ENCODE measurements around the gene METTL16. TPM values are rescaled to one million over a fixed set of nuclear protein-coding genes. Genes with fewer than 3 reads are reported as not detected.
A peak's percentile ranks its signal among the peaks of the same experiment; 100 is the strongest.
"Not testable (repeated sequence)": the region's sequence is repeated elsewhere in the genome, so short reads cannot be mapped to it uniquely, and the experiment has no call there.

The METTL16 gene
- total RNA-seq, 6 donors from 2014 or later: 20.3 to 37.2 (median 30.6) TPM

DNA sequence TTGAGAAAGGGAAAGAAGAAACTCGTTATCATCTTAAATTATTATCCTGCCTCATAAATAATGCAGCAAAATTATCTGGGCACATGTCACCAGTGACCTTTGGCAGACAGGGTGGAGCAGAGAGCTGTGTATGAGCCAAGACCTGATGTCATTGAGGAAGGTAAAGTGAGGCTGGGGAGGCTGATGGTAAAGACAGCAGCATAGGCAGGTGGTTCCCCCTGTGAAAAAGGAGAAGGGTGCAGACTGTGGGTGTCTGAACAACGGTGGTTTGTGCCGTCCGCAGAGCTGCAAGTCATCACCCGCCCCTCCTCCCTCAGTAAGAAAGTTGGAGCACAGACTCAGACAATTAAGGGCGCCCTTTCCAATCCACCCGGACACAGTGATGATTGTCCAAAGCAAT, 30.8 kb upstream of the METTL16 start:
- ATAC-seq (ENCODE audit: low FRiP score in 2 of 2): no peak
- WGBS, 2 donors: 66 to 71% methylated on average over 7 of the region's 7 CpGs
- H3K9me3 ChIP-seq: no peaks in the 10 kb centered on the region
- peaks cover 0 to 7% (median 3%) of the 10 kb centered on the region in 4 donors for H3K4me1 ChIP-seq
- H3K4me3 ChIP-seq: no peak overlapping the region
- no peaks in the 10 kb centered on the region for H3K27me3 ChIP-seq
- H3K27ac ChIP-seq: no peak overlapping the region
- DNase-seq: no peak
- H3K36me3 ChIP-seq: no peaks in the 10 kb centered on the region
- TF ChIP-seq POLR2AphosphoS5 (IDR thresholded peaks at IDR 0.05) (no peak), POLR2A (IDR thresholded peaks at IDR 0.05) (no peak), EP300 (IDR thresholded peaks at IDR 0.05) (no peak)
- TF ChIP-seq, protein P1, sequence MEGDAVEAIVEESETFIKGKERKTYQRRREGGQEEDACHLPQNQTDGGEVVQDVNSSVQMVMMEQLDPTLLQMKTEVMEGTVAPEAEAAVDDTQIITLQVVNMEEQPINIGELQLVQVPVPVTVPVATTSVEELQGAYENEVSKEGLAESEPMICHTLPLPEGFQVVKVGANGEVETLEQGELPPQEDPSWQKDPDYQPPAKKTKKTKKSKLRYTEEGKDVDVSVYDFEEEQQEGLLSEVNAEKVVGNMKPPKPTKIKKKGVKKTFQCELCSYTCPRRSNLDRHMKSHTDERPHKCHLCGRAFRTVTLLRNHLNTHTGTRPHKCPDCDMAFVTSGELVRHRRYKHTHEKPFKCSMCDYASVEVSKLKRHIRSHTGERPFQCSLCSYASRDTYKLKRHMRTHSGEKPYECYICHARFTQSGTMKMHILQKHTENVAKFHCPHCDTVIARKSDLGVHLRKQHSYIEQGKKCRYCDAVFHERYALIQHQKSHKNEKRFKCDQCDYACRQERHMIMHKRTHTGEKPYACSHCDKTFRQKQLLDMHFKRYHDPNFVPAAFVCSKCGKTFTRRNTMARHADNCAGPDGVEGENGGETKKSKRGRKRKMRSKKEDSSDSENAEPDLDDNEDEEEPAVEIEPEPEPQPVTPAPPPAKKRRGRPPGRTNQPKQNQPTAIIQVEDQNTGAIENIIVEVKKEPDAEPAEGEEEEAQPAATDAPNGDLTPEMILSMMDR (IDR thresholded peaks at IDR 0.05): no peak

DNA sequence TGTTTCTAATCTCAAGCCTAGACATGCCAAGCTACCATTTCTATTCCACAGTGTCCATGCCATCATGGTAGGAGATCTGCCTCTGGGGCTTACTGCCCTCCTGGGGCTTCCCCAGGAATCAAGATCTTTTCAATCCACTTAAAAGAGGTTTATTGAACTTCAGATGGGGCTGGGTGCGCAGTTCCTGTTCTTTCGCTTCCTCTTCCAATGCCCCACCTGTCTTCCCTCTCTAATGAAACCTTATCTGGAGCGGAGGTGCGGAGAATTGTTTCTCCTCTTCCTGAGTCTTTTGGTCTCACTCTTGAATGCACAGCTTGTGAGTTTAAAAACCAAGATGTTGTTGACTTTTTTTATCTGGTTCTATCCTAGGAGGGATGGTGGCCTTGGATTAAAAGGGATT, 30.4 kb upstream of the METTL16 start:
- H3K4me3 ChIP-seq: no peak overlapping the region
- no peaks in the 10 kb centered on the region for H3K9me3 ChIP-seq
- DNase-seq: no peak
- H3K4me1 ChIP-seq: peaks cover 0 to 5% (median 2%) of the 10 kb centered on the region in 4 donors
- H3K27me3 ChIP-seq: no peaks in the 10 kb centered on the region
- no peak for TF ChIP-seq EP300 (IDR thresholded peaks at IDR 0.05)
- TF ChIP-seq, protein P1 (IDR thresholded peaks at IDR 0.05): no peak
- TF ChIP-seq POLR2AphosphoS5 (IDR thresholded peaks at IDR 0.05): no peak
- no peak for TF ChIP-seq POLR2A (IDR thresholded peaks at IDR 0.05)
- 89% methylated on average over 4 of the region's 4 CpGs for WGBS, 2 donors
- no peak for ATAC-seq (ENCODE audit: low FRiP score in 2 of 2)
- no peak overlapping the region for H3K27ac ChIP-seq
- H3K36me3 ChIP-seq: no peaks in the 10 kb centered on the region

DNA sequence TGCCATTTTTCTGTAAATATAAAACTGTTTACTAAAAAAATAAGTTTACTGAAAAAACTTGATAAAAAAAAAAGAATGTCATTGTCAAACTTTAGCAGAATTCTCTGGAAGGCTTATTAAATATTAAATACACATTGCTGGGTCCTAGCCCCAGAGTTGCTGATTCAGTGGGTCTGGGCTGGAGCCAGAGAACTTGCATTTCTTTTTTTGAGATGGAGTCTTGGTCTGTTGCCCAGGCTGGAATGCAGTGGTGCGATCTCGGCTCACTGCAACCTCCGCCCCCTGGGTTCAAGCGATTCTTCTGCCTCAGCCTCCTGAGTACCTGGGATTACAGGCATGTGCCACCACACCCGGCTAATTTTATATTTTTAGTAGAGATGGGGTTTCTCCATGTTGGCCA, 25.9 kb upstream of the METTL16 start:
- not testable (repeated sequence) for DNase-seq; ATAC-seq (ENCODE audit: low FRiP score in 2 of 2); H3K36me3 ChIP-seq; H3K9me3 ChIP-seq; H3K27me3 ChIP-seq; H3K4me1 ChIP-seq; H3K4me3 ChIP-seq; H3K27ac ChIP-seq
- WGBS, 2 donors: 75 to 77% methylated on average over 5 of the region's 5 CpGs

DNA sequence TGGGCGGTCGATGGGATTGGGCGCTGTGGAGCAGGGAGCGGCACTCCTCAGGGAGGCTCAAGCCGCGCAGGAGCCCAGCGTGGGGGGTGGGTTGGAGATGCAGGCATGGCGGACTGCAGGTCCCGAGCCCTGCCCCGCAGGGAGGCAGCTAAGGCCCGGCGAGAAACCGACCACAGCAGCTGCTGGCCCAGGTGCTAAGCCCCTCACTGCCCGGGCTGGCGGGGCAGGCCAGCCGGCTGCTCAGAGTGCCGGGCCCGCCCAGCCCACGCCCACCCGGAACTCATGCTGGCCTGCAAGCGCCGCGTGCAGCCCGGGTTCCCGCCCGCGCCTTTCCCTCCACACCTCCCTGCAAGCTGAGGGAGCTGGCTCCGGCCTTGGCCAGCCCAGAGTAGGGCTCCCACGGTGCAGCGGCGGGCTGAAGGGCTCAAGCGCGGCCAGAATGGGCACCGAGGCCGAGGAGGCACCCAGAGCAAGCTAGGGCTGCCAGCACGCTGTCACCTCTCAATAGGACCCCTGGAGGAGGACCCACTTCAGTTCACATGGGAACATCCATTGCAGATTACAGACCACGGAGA, 20.5 kb upstream of the METTL16 start:
- 97% methylated on average over 16 to 31 of the region's 37 CpGs for WGBS, 2 donors
- Histone ChIP-seq H3K4me1 (no peaks in the 10 kb centered on the region), H3K9me3 (no peaks in the 10 kb centered on the region), H3K4me3 (no peak overlapping the region), H3K27me3 (no peaks in the 10 kb centered on the region), H3K36me3 (no peaks in the 10 kb centered on the region), H3K27ac (no peak overlapping the region)
- TF ChIP-seq POLR2AphosphoS5 (IDR thresholded peaks at IDR 0.05) (no peak), EP300 (IDR thresholded peaks at IDR 0.05) (no peak), POLR2A (IDR thresholded peaks at IDR 0.05) (no peak)
- TF ChIP-seq, protein P1 (IDR thresholded peaks at IDR 0.05): no peak
- DNase-seq (peak in 1 of 2 donors; percentile 78), ATAC-seq (ENCODE audit: low FRiP score in 2 of 2) (no peak)

DNA sequence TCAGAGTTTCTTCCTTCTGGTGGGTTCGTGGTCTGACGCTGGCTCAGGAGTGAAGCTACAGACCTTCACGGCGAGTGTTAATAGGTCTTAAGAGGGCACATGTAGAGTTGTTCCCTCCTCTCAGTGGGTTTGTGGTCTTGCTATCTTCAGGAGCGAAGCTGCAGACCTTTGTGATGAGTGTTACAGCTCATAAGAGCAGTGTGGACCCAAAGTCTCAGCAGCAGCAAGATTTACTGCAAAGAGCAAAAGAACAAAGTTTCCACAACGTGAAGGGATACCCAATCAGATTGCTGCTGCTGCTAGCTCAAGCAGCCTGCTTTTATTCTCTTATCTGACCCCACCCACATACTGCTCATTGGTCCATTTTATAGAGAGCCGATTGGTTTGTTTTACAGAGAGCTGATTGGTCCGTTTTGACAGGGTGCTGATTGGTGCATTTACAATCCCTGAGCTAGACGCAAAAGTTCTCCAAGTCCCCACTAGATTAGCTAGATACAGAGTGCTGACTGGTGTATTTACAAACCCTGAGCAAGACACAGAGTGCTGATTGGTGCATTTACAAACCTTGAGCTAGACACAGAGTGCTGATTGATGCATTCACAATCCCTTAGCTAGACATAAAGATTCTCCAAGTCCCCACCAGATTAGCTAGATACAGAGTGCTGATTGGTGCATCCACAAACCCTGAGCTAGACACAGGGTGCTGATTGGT, 19.7 kb upstream of the METTL16 start:
- H3K36me3 ChIP-seq; H3K9me3 ChIP-seq; H3K4me1 ChIP-seq; DNase-seq; H3K27ac ChIP-seq; H3K4me3 ChIP-seq; ATAC-seq (ENCODE audit: low FRiP score in 2 of 2); H3K27me3 ChIP-seq: not testable (repeated sequence)
- 69 to 74% methylated on average over 9 of the region's 9 CpGs for WGBS, 2 donors
